GM12878 (cell line): ENCODE results near the gene TTC9C. TPM values are rescaled to one million over a fixed set of nuclear protein-coding genes. Genes with fewer than 3 reads are reported as not detected.

Source experiments
- ATAC-seq: fragments of 200-7000 bp; cut with Tn5 transposase; 3 replicates; pipeline ENCODE4 v1.9.1; 2020; ENCODE audit warnings: mild to moderate bottlenecking, moderate library complexity
- BruUV-seq: library from RNA; stranded (reverse); fragments of 400-500 nt; replicated peaks from 2 replicates; lab custom pipeline; 2021; lab: Mats Ljungman, UMichigan
- CTCF ChIA-PET: fragments of 300-600 bp; sonication (Branson Sonifier 250); formaldehyde crosslinking; extraction: SDS; loops from one replicate; lab custom pipeline; 2021; ENCODE audit warnings: inconsistent platforms; lab: Yijun Ruan, JAX
- POLR2A ChIA-PET: fragments of 350-600 bp; formaldehyde crosslinking; extraction: SDS; loops from one replicate; lab custom pipeline; 2021; ENCODE audit warnings: inconsistent platforms; lab: Charles Lee
- RAD21 ChIA-PET: fragments of 300-600 bp; sonication (Branson Sonifier 250); formaldehyde crosslinking; loops from one replicate; lab custom pipeline; 2023; ENCODE audit warnings: antibody characterized with exemption; ENCODE audit not compliant: unreplicated experiment; lab: Charles Lee
- SMC1A ChIA-PET: fragments of 300-600 bp; sonication (Branson Sonifier 250); formaldehyde crosslinking; loops from one replicate; lab custom pipeline; 2023; ENCODE audit not compliant: unreplicated experiment, uncharacterized antibody; lab: Charles Lee
- DNase-seq: peaks from one replicate; pipeline ENCODE4 v3.0.0-alpha.2; 2011; ENCODE audit warnings: low read depth, low spot score
- FAIRE-seq: peaks from 3 replicates; lab custom pipeline; 2011; peaks lifted over from hg19 to GRCh38; lab: Jason Lieb, UNC
- H2AFZ ChIP-seq: 2 replicates; pipeline ENCODE4 v1.6.0; 2011; ENCODE audit warnings: low read depth, low read length, control low read depth; ENCODE audit not compliant: control insufficient read depth
- H3K27ac ChIP-seq: 2 replicates; pipeline ENCODE4 v1.5.1; 2011; ENCODE audit warnings: control low read depth; ENCODE audit not compliant: control insufficient read depth, insufficient read depth
- H3K27me3 ChIP-seq, 2 experiments: replicated peaks in 1 of 2; 2 replicates each; pipeline versions ENCODE4 v1.6.0 to v1.6.1; 2011; ENCODE audit warnings: low read length in 1 of 2; ENCODE audit not compliant: control insufficient read depth in 2 of 2, insufficient read depth in 2 of 2
- H3K36me3 ChIP-seq, 2 experiments: 2 replicates each; pipeline ENCODE4 v1.5.1; 2011; ENCODE audit warnings: low read length in 1 of 2; ENCODE audit not compliant: control insufficient read depth in 2 of 2, insufficient read depth in 2 of 2
- H3K4me1 ChIP-seq: 2 replicates; pipeline ENCODE4 v1.6.1; 2011; ENCODE audit warnings: mild to moderate bottlenecking, low read length, moderate library complexity, mixed read lengths; ENCODE audit not compliant: control insufficient read depth, insufficient read depth
- H3K4me2 ChIP-seq: 2 replicates; pipeline ENCODE4 v1.6.0; 2011; ENCODE audit warnings: control low read depth; ENCODE audit not compliant: control insufficient read depth, insufficient read depth
- H3K4me3 ChIP-seq: fragments of 200-600 bp; sonication (generic); 2 replicates; pipeline ENCODE4 v1.5.1; 2016
- H3K79me2 ChIP-seq: 2 replicates; pipeline ENCODE4 v1.6.0; 2011; ENCODE audit warnings: low read length; ENCODE audit not compliant: control insufficient read depth, insufficient read depth
- H3K9ac ChIP-seq: 2 replicates; pipeline ENCODE4 v1.8.0; 2011; ENCODE audit warnings: low read length, control low read depth, mixed read lengths; ENCODE audit not compliant: control insufficient read depth, insufficient read depth
- H3K9me3 ChIP-seq: replicated peaks from 3 replicates; pipeline ENCODE4 v1.5.1; 2011; ENCODE audit warnings: mild to moderate bottlenecking, low read length; ENCODE audit not compliant: control insufficient read depth, insufficient read depth
- H4K20me1 ChIP-seq: 2 replicates; pipeline ENCODE4 v1.6.0; 2011; ENCODE audit not compliant: control insufficient read depth, insufficient read depth
- BHLHE40 ChIP-seq, 2 experiments: fragments of 450-650 bp in 1 of 2; IDR thresholded peaks; 2 replicates each; pipeline ENCODE4 v1.6.1; 2011 to 2017; ENCODE audit warnings: low read depth in 2 of 2, borderline replicate concordance in 1 of 2, improper control_type of control experiment in 1 of 2, low read length in 1 of 2, mild to moderate bottlenecking in 1 of 2
- CHD1 ChIP-seq: IDR thresholded peaks from 2 replicates; pipeline ENCODE4 v1.6.1; 2012; ENCODE audit warnings: low read depth, low read length, improper control_type of control experiment
- PAX5 ChIP-seq: IDR thresholded peaks from 2 replicates; pipeline ENCODE4 v1.6.1; 2011; ENCODE audit warnings: low read depth, low read length, borderline replicate concordance
- WGBS: methylation state at CpG from one replicate; pipeline ENCODE4 v1.1.6; 2016; ENCODE audit warnings: low lambda C conversion rate; ENCODE audit not compliant: insufficient replicate concordance, insufficient coverage; ENCODE audit errors: missing lambda C conversion rate; 5-methylcytosine and 5-hydroxymethylcytosine counted together
- in situ Hi-C: fragments of 300-500 bp; cut with MboI; formaldehyde crosslinking; loops from 9 replicates; pipeline ENCODE4 v1.14.3; 2018; ENCODE audit warnings: mixed read lengths
- intact Hi-C: fragments of 100-400 bp; cut with micrococcal nuclease; formaldehyde crosslinking; loops from one replicate; pipeline ENCODE4 v1.14.2; 2022; ENCODE audit not compliant: unreplicated experiment
- polyA plus RNA-seq, 11 experiments: library from polyadenylated mRNA; depleted of rRNA in 4 of 11; unstranded in 6 of 11; stranded (reverse) in 5 of 11; fragments of >200 nt; fragmentation: Nextera tagmentation in 4 of 11; fragmentation: Illumina TruSeq in 1 of 11; extraction: Ambion mirVana in 4 of 11; extraction: Trizol in 1 of 11; gene quantifications; 1 replicate in 1 of 11; 2 replicates in 10 of 11; pipeline versions ENCODE4 v1.2.1 to v1.2.3, GENCODE V29; 2011 to 2016; ENCODE audit warnings: inconsistent platforms in 2 of 11, missing spikeins in 2 of 11, low read depth in 1 of 11
- total RNA-seq, 4 experiments: library from RNA; depleted of rRNA in 3 of 4; stranded (reverse); fragments of >200 nt in 3 of 4; fragmentation: Illumina TruSeq in 1 of 4; extraction: Trizol in 1 of 4; gene quantifications; 2 replicates each; pipeline versions ENCODE4 v1.2.1 to v1.2.3, GENCODE V29; 2013 to 2021
- TF ChIP-seq, protein P1 (sequence below): fragments of 450-650 bp; IDR thresholded peaks from 2 replicates; pipeline ENCODE4 v1.6.1; 2016; ENCODE audit warnings: mild to moderate bottlenecking

Gene TTC9C
- total and polyA plus RNA-seq, 10 of the 15 experiments (the other 5 are each of a cell fraction or from before 2014, with no cell fraction given) = 42.0 to 72.3 (median 50.4) TPM

DNA sequence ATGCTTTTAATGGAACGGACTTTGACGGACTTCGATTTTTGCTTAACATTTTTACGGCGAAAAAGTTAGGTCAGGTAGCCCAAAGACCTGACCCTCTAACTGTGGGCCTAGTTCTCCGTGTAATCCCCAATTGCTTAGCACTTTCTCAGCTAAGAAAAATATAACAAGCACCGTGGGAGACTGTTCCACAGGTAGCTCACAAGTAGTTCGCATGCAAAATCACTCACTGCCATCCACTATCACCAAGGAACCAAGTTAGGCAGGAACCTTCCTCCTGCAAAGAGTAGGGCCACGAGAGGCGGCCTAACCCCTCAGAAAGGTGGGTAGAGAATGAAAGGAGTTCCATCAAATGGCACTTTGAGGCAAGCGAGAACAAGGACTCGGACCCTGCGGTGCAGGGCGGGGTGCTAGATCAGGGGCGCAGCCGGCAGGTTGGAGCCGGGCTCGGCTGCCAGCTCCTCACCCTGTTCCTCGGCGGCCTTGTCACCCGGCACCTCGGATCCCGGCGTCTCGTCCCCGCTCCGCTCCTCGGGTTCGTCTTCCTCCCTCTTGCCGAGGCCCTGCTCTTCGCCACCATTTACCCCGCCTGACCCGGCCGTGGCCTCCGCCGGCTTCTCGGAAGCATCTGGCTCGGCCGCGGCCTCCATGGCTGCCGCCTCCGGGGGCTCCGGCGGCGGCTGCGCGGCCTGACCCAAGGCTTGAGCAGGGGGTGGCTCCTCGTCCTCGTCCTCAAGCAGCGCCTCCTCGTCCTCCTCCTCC, 2.0 kb upstream of the TTC9C start:
- in situ Hi-C loops = no loop called here
- no peak for ATAC-seq
- Histone ChIP-seq H3K27me3 (no peaks in the 10 kb centered on the region), H3K4me1 (no peaks in the 10 kb centered on the region; the same call in 1 of the 2 replicates), H3K4me2 (peak overlapping the region; percentile 81), H3K9me3 (no peaks in the 10 kb centered on the region; the same call in 2 of the 3 replicates), H3K36me3 (peaks cover 9 to 33% of the 10 kb centered on the region in 2 experiments), H3K4me3 (peak overlapping the region; percentile 100), H2AFZ (no peak overlapping the region), H4K20me1 (peaks cover 11% of the 10 kb centered on the region; the same call in 1 of the 2 replicates), H3K27ac (peak overlapping the region; percentile 94), H3K9ac (peak overlapping the region; percentile 91), H3K79me2 (peaks cover 81% of the 10 kb centered on the region)
- 2% methylated on average over 45 of the region's 51 CpGs for WGBS
- ChIA-PET SMC1A (interaction anchor here (0.7 to 4.8 kb wide), 12 partner anchors 7 to 302 kb away, joined by 3 to 26 read pairs (median 4); partner anchors contain the start of genes TUT1 and ZBTB3), POLR2A (interaction anchor here (0.6 to 6.8 kb wide), 19 partner anchors 12 to 154 kb away, joined by 3 to 79 read pairs (median 11); partner anchors contain the start of genes BSCL2, C11orf98, CSKMT and GANAB), CTCF (interaction anchor here (0.9 to 5.4 kb wide), 8 partner anchors 17 to 158 kb away, joined by 3 to 34 read pairs (median 6); partner anchors contain the start of genes TAF6L and ZBTB3), RAD21 (interaction anchor here (0.9 to 5.2 kb wide), 13 partner anchors 17 to 302 kb away, joined by 3 to 44 read pairs (median 5); partner anchors contain the start of genes C11orf98, CSKMT, POLR2G and TAF6L)
- BruUV-seq = no TSS peak
- DNase-seq = no peak
- FAIRE-seq = no peak
- intact Hi-C loops = loop anchor here (5.0 kb wide), 2 partner anchors 46 to 124 kb away; partner anchors contain the start of genes MTA2 and TAF6L
- 0 out of 2 replicates have a peak, but pooled peaks have one; percentile 17 for TF ChIP-seq CHD1
- TF ChIP-seq, protein P1, sequence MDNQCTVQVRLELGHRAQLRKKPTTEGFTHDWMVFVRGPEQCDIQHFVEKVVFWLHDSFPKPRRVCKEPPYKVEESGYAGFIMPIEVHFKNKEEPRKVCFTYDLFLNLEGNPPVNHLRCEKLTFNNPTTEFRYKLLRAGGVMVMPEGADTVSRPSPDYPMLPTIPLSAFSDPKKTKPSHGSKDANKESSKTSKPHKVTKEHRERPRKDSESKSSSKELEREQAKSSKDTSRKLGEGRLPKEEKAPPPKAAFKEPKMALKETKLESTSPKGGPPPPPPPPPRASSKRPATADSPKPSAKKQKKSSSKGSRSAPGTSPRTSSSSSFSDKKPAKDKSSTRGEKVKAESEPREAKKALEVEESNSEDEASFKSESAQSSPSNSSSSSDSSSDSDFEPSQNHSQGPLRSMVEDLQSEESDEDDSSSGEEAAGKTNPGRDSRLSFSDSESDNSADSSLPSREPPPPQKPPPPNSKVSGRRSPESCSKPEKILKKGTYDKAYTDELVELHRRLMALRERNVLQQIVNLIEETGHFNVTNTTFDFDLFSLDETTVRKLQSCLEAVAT = 0 out of 2 replicates have a peak, but pooled peaks have one; percentile 48
- TF ChIP-seq PAX5 = 0 out of 2 replicates have a peak, but pooled peaks have one; percentile 22
- no peak for TF ChIP-seq BHLHE40 (IDR thresholded peaks at IDR 0.05; ENCODE audit: borderline replicate concordance in 1 of 2, low read depth in 2 of 2, low read length in 1 of 2)
